Keratinocyte (primary cell): ENCODE measurements around the gene LRRC8C.

Experiments
- CTCF ChIP-seq, 3 experiments: IDR thresholded peaks in 1 of 3; conservative IDR thresholded peaks in 1 of 3; optimal IDR thresholded peaks in 1 of 3; 2 replicates in 2 of 3; 3 replicates in 1 of 3; pipeline versions ENCODE3 to v1.5.1; 2011; ENCODE audit warnings: low read length in 3 of 3, mild to moderate bottlenecking in 3 of 3, moderate library complexity in 2 of 3, control low read depth in 1 of 3, inconsistent platforms in 1 of 3; ENCODE audit not compliant: insufficient read depth in 2 of 3; ENCODE audit errors: extremely low read depth in 1 of 3
- EZH2 ChIP-seq: IDR thresholded peaks from one replicate; pipeline ENCODE4 v1.6.1; 2012; ENCODE audit warnings: inconsistent platforms, mild to moderate bottlenecking, low read length, moderate library complexity

GRCh38 chr1:89725631-89726030 lies 92.7 kb downstream of the LRRC8C start:
- TF ChIP-seq CTCF (optimal IDR thresholded peaks at IDR 0.05 in 1 of 3, IDR thresholded peaks at IDR 0.05 in 1 of 3, conservative IDR thresholded peaks at IDR 0.05 in 1 of 3; ENCODE audit: extremely low read depth in 1 of 3, insufficient read depth in 2 of 3, low read length in 3 of 3) (no peak), EZH2 (no peak)
